RWPE1 (cell line): Measurements from ENCODE around the gene UBR2.
"Not testable (repeated sequence)": the region's sequence is repeated elsewhere in the genome, so short reads cannot be mapped to it uniquely, and the experiment has no call there.

Experiments
- CTCF ChIA-PET: fragments of 350-600 bp; sonication (Branson Sonifier 250); formaldehyde crosslinking; extraction: SDS; loops from one replicate; lab custom pipeline; 2021; lab: Yijun Ruan, JAX
- POLR2A ChIA-PET: fragments of 400-600 bp; formaldehyde crosslinking; extraction: SDS; loops from one replicate; lab custom pipeline; 2020; ENCODE audit warnings: antibody characterized with exemption; ENCODE audit not compliant: low non-redundant PET; lab: Yijun Ruan, JAX
- DNase-seq: peaks from one replicate; pipeline ENCODE4 v3.0.0; 2012; ENCODE audit warnings: low spot score
- H3K27ac ChIP-seq: fragments of 450-650 bp; 2 replicates; pipeline ENCODE4 v1.5.1; 2017
- CTCF ChIP-seq: fragments of 450-650 bp; conservative IDR thresholded peaks from 2 replicates; pipeline ENCODE4 v1.5.1; 2017; ENCODE audit warnings: low read depth, mild to moderate bottlenecking

Gene UBR2

GRCh38 chr6:42561986-42562385 lies 1.8 kb upstream of the UBR2 start:
- ChIA-PET POLR2A (no interaction called here), CTCF (no interaction called here)
- no peak for DNase-seq
- H3K27ac ChIP-seq, result no peak overlapping the region
- TF ChIP-seq CTCF, result no peak

GRCh38 chr6:42562788-42563405 lies 932 bp upstream of the UBR2 start:
- no peak overlapping the region for H3K27ac ChIP-seq
- DNase-seq, result no peak
- no peak for TF ChIP-seq CTCF
- CTCF ChIA-PET, result interaction anchor here (0.7 to 1.2 kb wide), 4 partner anchors 35 to 303 kb away, joined by 3 to 4 read pairs (median 3); no protein-coding TSS in a partner anchor
- POLR2A ChIA-PET, result no interaction called here

GRCh38 chr6:42564506-42564825 lies 637 bp downstream of the UBR2 start:
- H3K27ac ChIP-seq, result peak overlapping the region; percentile 91
- DNase-seq, result peak; percentile 47
- no peak for TF ChIP-seq CTCF
- POLR2A ChIA-PET, result interaction anchor here (1.0 kb wide), 1 partner anchor 13 kb away, joined by 3 read pairs; no protein-coding TSS in a partner anchor
- CTCF ChIA-PET, result interaction anchor here (0.6 to 0.7 kb wide), 3 partner anchors 15 to 286 kb away, joined by 4 read pairs; no protein-coding TSS in a partner anchor

GRCh38 chr6:42565823-42566613 lies 2.2 kb downstream of the UBR2 start:
- no peak for DNase-seq
- H3K27ac ChIP-seq, result peak overlapping the region; percentile 79
- TF ChIP-seq CTCF, result no peak
- ChIA-PET POLR2A (no interaction called here), CTCF (interaction anchor here (0.6 kb wide), 1 partner anchor 317 kb away, joined by 7 read pairs; no protein-coding TSS in a partner anchor)

GRCh38 chr6:42566614-42567208 lies 2.9 kb downstream of the UBR2 start:
- no peak for TF ChIP-seq CTCF
- DNase-seq, result no peak
- ChIA-PET CTCF (no interaction called here), POLR2A (no interaction called here)
- peak overlapping the region; percentile 59 for H3K27ac ChIP-seq

GRCh38 chr6:42567237-42567636 lies 3.4 kb downstream of the UBR2 start:
- CTCF ChIA-PET, POLR2A ChIA-PET, DNase-seq: not testable (repeated sequence)
- peak overlapping the region; percentile 56 for H3K27ac ChIP-seq
